ENCODE data around the gene METTL1.

Gene METTL1

GRCh38 chr12:57730336-57731067 is 41.4 kb downstream of the METTL1 start:
- H3K4me3 ChIP-seq (ENCODE audit: low read depth, low read length) = no peak overlapping the region
- TF ChIP-seq CTCF (conservative IDR thresholded peaks at IDR 0.05; ENCODE audit: low read depth, low read length) = no peak
- DNase-seq (ENCODE audit: low read depth) = no peak

GRCh38 chr12:57729321-57729844 is 42.5 kb downstream of the METTL1 start:
- H3K4me3 ChIP-seq (ENCODE audit: low read depth, low read length) = no peak overlapping the region
- no peak for DNase-seq (ENCODE audit: low read depth)
- no peak for TF ChIP-seq CTCF (conservative IDR thresholded peaks at IDR 0.05; ENCODE audit: low read depth, low read length)

GRCh38 chr12:57727758-57728395 is 44.0 kb downstream of the METTL1 start:
- no peak overlapping the region for H3K4me3 ChIP-seq (ENCODE audit: low read depth, low read length)
- no peak for TF ChIP-seq CTCF (conservative IDR thresholded peaks at IDR 0.05; ENCODE audit: low read depth, low read length)
- no peak for DNase-seq (ENCODE audit: low read depth)

- peak; percentile 52 for TF ChIP-seq CTCF (conservative IDR thresholded peaks at IDR 0.05; ENCODE audit: low read depth, low read length)
- DNase-seq (ENCODE audit: low read depth) = peak; percentile 46
- H3K4me3 ChIP-seq (ENCODE audit: low read depth, low read length) = peak overlapping the region; percentile 80
These were observed 44.8 kb downstream of the METTL1 start for GRCh38 chr12:57726884-57727757.

- DNase-seq (ENCODE audit: low read depth) = peak; percentile 82
- H3K4me3 ChIP-seq (ENCODE audit: low read depth, low read length) = peak overlapping the region; percentile 80
- TF ChIP-seq CTCF (conservative IDR thresholded peaks at IDR 0.05; ENCODE audit: low read depth, low read length) = peak; percentile 82
These were observed 45.6 kb downstream of the METTL1 start for GRCh38 chr12:57726151-57726883.

GRCh38 chr12:57725851-57726150 is 46.1 kb downstream of the METTL1 start:
- TF ChIP-seq CTCF (conservative IDR thresholded peaks at IDR 0.05; ENCODE audit: low read depth, low read length) = no peak
- H3K4me3 ChIP-seq (ENCODE audit: low read depth, low read length) = peak overlapping the region; percentile 80
- no peak for DNase-seq (ENCODE audit: low read depth)

Measured in choroid plexus epithelial cell (primary cell).